ENCODE results near the gene PYDC1. TPM values are rescaled to one million over a fixed set of nuclear protein-coding genes. Genes with fewer than 3 reads are reported as not detected.

The PYDC1 gene
- total and polyA plus RNA-seq, 2 of the 13 experiments (the other 11 are each of a cell fraction or from before 2014, with no cell fraction given), result not detected

DNA sequence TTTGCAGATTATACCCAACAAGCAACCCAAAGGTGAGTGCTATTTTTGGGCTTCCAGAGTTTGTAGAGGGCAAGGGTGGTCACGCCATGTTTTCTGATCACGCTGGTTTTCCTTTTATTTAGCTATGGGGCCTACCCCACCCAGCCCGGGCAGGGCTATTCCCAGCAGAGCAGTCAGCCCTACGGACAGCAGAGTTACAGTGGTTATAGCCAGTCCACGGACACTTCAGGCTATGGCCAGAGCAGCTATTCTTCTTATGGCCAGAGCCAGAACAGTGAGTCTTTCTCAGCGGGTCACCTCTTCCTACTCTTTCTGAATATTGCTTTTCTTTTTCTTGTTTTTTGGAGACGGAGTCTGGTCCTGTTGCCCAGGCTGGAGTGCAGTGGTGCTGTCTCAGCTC is 34.5 kb downstream of the PYDC1 start:
- 22% methylated on average over 7 of the region's 7 CpGs for WGBS (ENCODE audit: low lambda C conversion rate)
- H2AFZ ChIP-seq (ENCODE audit: low read length), result no peak overlapping the region
- ChIA-PET CTCF (ENCODE audit: low intra/inter-chr PET ratio, low total read pairs) (no interaction called here), POLR2A (interaction anchor here (1.1 to 1.6 kb wide), 5 partner anchors 13 to 65 kb away, joined by 3 to 5 read pairs (median 4); partner anchors contain the start of gene KAT8)
- no peaks in the 10 kb centered on the region; a peak in 1 of 5 replicates for H3K27me3 ChIP-seq (ENCODE audit: control insufficient read depth in 1 of 2, insufficient read depth in 2 of 2, low read length in 2 of 2)
- H3K9ac ChIP-seq (ENCODE audit: insufficient read depth, low read depth, low read length), result peak overlapping the region; percentile 98
- H3K27ac ChIP-seq (ENCODE audit: extremely low read length, insufficient read depth, low read length), result no peak overlapping the region
- no peaks in the 10 kb centered on the region for H3K9me3 ChIP-seq (ENCODE audit: low read length)
- ATAC-seq (no peak), FAIRE-seq (no peak), DNase-seq (ENCODE audit: low spot score) (no peak)
- H3K36me3 ChIP-seq (replicated peaks in 1 of 2; ENCODE audit: control insufficient read depth in 1 of 2, insufficient read depth in 2 of 2, low read length in 2 of 2), result peaks cover 31 to 56% of the 10 kb centered on the region in 2 experiments
- H3K79me2 ChIP-seq (ENCODE audit: insufficient read depth, low read length), result peaks cover 71% of the 10 kb centered on the region
- BruUV-seq (replicated peaks), result no TSS peak
- peaks cover 54% of the 10 kb centered on the region for H3K4me1 ChIP-seq (ENCODE audit: insufficient read depth, low read length)
- intact Hi-C loops (cut with micrococcal nuclease; ENCODE audit: unreplicated experiment) (no loop called here), in situ Hi-C loops (cut with HindIII; ENCODE audit: extremely low pct_ligation_motif_present, low pct_unique_long_range_greater_than_20kb) (no loop called here)
- peak overlapping the region; percentile 90 to 93 (median 93) for H3K4me3 ChIP-seq (replicated peaks in 1 of 3; ENCODE audit: insufficient read depth in 1 of 3, low read depth in 2 of 3, low read length in 3 of 3)
- peaks cover 69% of the 10 kb centered on the region for H4K20me1 ChIP-seq (ENCODE audit: insufficient read depth, low read length)
- H3K4me2 ChIP-seq (ENCODE audit: low read depth, low read length), result peak overlapping the region; percentile 90
- TF ChIP-seq, protein P1, sequence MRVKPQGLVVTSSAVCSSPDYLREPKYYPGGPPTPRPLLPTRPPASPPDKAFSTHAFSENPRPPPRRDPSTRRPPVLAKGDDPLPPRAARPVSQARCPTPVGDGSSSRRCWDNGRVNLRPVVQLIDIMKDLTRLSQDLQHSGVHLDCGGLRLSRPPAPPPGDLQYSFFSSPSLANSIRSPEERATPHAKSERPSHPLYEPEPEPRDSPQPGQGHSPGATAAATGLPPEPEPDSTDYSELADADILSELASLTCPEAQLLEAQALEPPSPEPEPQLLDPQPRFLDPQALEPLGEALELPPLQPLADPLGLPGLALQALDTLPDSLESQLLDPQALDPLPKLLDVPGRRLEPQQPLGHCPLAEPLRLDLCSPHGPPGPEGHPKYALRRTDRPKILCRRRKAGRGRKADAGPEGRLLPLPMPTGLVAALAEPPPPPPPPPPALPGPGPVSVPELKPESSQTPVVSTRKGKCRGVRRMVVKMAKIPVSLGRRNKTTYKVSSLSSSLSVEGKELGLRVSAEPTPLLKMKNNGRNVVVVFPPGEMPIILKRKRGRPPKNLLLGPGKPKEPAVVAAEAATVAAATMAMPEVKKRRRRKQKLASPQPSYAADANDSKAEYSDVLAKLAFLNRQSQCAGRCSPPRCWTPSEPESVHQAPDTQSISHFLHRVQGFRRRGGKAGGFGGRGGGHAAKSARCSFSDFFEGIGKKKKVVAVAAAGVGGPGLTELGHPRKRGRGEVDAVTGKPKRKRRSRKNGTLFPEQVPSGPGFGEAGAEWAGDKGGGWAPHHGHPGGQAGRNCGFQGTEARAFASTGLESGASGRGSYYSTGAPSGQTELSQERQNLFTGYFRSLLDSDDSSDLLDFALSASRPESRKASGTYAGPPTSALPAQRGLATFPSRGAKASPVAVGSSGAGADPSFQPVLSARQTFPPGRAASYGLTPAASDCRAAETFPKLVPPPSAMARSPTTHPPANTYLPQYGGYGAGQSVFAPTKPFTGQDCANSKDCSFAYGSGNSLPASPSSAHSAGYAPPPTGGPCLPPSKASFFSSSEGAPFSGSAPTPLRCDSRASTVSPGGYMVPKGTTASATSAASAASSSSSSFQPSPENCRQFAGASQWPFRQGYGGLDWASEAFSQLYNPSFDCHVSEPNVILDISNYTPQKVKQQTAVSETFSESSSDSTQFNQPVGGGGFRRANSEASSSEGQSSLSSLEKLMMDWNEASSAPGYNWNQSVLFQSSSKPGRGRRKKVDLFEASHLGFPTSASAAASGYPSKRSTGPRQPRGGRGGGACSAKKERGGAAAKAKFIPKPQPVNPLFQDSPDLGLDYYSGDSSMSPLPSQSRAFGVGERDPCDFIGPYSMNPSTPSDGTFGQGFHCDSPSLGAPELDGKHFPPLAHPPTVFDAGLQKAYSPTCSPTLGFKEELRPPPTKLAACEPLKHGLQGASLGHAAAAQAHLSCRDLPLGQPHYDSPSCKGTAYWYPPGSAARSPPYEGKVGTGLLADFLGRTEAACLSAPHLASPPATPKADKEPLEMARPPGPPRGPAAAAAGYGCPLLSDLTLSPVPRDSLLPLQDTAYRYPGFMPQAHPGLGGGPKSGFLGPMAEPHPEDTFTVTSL (CRISPR knock-in tag; IDR thresholded peaks at IDR 0.05; ENCODE audit: borderline replicate concordance), result no peak
- TF ChIP-seq ZSCAN9 (CRISPR knock-in tag; IDR thresholded peaks at IDR 0.05; ENCODE audit: borderline replicate concordance), result no peak
- TF ChIP-seq, protein P2, sequence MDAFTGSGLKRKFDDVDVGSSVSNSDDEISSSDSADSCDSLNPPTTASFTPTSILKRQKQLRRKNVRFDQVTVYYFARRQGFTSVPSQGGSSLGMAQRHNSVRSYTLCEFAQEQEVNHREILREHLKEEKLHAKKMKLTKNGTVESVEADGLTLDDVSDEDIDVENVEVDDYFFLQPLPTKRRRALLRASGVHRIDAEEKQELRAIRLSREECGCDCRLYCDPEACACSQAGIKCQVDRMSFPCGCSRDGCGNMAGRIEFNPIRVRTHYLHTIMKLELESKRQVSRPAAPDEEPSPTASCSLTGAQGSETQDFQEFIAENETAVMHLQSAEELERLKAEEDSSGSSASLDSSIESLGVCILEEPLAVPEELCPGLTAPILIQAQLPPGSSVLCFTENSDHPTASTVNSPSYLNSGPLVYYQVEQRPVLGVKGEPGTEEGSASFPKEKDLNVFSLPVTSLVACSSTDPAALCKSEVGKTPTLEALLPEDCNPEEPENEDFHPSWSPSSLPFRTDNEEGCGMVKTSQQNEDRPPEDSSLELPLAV (CRISPR knock-in tag; conservative IDR thresholded peaks at IDR 0.05; ENCODE audit: low read depth), result no peak
- no peak for TF ChIP-seq MED8 (CRISPR knock-in tag; IDR thresholded peaks at IDR 0.05; ENCODE audit: insufficient replicate concordance)
- no peak for TF ChIP-seq ISL2 (CRISPR knock-in tag; IDR thresholded peaks at IDR 0.05)
- TF ChIP-seq, protein P3, sequence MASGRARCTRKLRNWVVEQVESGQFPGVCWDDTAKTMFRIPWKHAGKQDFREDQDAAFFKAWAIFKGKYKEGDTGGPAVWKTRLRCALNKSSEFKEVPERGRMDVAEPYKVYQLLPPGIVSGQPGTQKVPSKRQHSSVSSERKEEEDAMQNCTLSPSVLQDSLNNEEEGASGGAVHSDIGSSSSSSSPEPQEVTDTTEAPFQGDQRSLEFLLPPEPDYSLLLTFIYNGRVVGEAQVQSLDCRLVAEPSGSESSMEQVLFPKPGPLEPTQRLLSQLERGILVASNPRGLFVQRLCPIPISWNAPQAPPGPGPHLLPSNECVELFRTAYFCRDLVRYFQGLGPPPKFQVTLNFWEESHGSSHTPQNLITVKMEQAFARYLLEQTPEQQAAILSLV (CRISPR knock-in tag; IDR thresholded peaks at IDR 0.05; ENCODE audit: borderline replicate concordance), result 0 out of 2 replicates have a peak, but pooled peaks have one; percentile 26
- TF ChIP-seq, protein P4, sequence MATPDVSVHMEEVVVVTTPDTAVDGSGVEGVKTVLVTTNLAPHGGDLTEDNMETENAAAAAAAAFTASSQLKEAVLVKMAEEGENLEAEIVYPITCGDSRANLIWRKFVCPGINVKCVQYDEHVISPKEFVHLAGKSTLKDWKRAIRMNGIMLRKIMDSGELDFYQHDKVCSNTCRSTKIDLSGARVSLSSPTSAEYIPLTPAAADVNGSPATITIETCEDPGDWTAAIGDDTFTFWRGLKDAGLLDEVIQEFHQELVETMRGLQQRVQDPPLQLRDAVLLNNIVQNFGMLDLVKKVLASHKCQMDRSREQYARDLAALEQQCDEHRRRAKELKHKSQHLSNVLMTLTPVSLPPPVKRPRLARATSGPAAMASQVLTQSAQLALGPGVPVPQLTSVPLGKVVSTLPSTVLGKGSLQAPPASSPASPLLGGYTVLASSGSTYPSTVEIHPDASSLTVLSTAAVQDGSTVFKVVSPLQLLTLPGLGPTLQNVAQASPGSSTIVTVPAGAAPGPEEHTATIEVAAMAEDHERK (CRISPR knock-in tag; IDR thresholded peaks at IDR 0.05; ENCODE audit: low read depth), result no peak
- TF ChIP-seq, protein P5, sequence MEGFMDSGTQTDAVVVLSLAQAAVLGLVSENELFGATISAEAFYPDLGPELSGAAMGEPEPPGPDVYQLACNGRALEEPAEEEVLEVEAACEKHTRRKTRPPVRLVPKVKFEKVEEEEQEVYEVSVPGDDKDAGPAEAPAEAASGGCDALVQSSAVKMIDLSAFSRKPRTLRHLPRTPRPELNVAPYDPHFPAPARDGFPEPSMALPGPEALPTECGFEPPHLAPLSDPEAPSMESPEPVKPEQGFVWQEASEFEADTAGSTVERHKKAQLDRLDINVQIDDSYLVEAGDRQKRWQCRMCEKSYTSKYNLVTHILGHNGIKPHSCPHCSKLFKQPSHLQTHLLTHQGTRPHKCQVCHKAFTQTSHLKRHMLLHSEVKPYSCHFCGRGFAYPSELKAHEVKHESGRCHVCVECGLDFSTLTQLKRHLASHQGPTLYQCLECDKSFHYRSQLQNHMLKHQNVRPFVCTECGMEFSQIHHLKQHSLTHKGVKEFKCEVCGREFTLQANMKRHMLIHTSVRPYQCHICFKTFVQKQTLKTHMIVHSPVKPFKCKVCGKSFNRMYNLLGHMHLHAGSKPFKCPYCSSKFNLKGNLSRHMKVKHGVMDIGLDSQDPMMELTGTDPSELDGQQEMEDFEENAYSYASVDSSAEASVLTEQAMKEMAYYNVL (CRISPR knock-in tag; IDR thresholded peaks at IDR 0.05; ENCODE audit: borderline replicate concordance), result no peak
- TF ChIP-seq HOXD1 (CRISPR knock-in tag; IDR thresholded peaks at IDR 0.05), result no peak
- no peak for TF ChIP-seq MATR3 (CRISPR knock-in tag; IDR thresholded peaks at IDR 0.05)

All from HepG2 (cell line).